Activated CD4-positive, CD25-positive, alpha-beta regulatory T cell treated with anti-CD3 and anti-CD28 coated beads, Interleukin-2, amount 50 U/mL, for 24 hours (primary cell): ENCODE data around the gene POLDIP2.
"Not testable (repeated sequence)": the region's sequence is repeated elsewhere in the genome, so short reads cannot be mapped to it uniquely, and the experiment has no call there.

ENCODE experiments used
- ATAC-seq, 2 donors: fragments of 150-1000 bp; cut with Tn5 transposase; one replicate each; pipeline ENCODE4 v1.10.0; 2021; ENCODE audit warnings: mild to moderate bottlenecking in 1 of 2, moderate library complexity in 1 of 2

POLDIP2 gene

DNA sequence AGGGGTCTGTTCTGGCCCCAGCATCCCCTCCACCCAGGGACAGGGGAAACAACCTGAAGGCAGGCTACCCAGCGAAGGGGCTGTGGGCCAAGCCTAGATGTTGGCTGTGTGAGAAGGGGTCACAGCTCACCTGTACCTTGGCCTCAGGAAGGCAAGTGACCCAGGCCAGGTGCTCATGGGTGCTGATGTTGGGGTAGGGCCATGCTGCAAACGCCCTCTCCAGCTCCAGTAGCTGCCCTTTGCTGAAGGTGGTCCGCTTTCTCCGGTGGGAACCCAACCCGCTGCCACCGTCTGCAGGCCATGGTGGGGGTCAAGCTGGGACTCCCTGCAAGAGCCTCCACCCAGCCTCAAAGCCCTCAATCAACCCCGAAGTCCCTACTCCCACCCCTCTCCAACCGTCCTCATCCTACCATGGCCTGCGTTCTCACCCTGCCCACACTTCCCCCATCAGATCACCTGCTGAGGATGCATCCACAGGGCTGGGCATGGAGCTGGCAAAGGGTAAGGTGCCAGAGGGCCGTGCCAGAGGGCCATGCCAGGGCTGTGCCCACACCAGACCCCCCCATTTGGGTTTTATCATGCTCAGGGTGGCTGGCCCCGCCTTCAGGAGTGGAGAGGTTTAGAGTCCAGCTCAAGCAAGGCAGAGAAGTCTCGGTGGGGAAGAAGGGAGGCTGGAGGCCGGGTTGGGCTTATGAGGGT is 7.5 kb upstream of the POLDIP2 start, which contains the start of gene SEBOX:
Gene SEBOX (minus strand): TSS at position 535 of the 699 bp plus-strand sequence. CDS start 48 bp downstream, at position 487.
- no peak for ATAC-seq

DNA sequence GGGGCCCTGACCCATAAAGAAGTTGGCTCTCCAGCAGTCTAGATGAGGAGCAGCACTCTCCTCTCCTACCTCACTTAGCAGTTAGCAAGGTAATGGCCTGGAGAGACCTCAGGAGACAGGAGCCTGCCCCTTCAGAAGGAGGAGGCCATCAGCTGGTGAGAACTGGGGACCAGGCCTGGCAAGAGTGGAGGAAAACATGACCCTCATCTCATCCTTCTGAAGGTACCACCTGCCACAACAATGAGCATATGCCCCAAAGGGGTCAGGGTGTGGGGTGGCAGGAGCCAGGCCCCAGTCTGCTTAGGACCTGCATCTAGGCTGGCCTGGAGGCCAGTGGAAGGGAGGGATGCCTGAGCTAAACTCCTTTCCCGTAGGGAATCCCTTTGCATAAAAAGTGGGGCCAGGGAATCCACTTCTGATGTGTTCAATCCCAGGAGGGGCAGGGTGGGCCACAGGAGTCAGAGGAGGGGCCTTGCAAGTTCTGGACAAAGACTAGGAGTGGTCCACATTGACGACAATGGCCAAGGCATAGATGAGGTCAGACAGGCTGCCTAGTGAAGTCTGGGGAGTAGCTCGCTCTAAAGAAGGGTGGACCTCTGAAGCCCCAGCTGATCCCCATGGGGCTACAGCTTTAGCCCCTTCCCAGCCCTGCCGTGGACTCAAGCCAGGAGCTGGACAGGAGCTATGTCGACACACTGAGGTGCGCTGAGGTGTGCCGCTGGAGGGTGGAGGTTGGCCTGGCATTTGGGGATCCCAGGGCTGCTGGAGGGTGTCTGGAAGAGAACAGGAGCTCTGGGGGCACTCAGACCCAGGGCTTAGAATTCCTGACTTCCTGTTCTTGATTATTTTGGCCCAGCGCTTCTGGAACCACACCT is 6.7 kb upstream of the POLDIP2 start:
- no peak for ATAC-seq

DNA sequence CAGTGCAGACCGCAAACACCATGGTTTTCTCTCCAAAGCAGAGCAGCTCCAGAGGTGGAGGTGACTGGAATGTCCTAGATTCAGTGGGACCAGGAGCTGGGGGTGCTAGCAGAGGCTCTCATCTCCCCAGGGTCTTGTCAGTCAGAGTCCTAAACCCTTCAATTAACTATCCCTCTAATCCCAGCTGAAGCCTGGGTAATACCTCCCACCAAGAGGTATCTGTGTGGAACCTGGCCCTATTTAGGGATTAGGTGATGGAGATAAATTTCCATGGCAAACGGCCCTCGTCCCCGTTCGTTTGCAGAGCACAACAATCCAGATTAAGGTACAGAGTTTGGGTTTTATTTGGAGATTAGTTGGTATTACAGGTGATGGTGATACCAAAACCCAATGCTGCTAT is 5.9 kb upstream of the POLDIP2 start:
- ATAC-seq: no peak

DNA sequence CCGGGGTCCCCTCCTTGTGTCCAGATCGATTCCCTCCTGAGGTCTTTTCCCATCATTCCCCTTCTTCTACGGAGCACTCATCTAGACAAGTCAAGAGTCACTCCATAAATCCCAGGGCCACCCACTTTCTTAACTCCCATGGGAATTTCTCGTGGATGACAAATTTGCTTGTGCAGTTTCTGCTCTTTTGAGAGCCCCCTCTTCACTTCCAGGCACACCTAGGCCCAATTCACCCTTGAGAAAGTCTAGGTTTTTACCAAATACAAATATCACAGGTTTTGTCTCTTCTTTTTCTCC is 522 bp upstream of the POLDIP2 start:
- ATAC-seq: no peak

DNA sequence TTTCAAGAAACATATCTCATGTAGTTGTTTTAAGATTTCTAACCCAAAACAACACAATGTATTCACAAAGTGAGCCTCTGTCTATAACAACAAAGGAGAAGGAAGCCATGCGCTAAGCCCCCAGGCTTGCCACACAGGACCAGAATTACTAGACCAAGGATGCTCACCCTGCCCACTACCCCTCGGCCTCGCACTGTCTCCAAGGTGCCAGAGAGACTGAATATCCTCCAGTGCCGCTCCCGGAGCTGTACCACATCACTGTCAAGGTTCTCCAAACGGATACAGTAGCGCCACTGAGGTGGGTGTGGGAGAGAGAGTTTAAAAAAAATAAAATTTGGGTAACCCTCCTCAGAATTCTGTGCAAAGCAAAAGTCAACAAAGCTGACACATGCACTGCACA is 7.1 kb downstream of the POLDIP2 start:
- ATAC-seq: no peak

DNA sequence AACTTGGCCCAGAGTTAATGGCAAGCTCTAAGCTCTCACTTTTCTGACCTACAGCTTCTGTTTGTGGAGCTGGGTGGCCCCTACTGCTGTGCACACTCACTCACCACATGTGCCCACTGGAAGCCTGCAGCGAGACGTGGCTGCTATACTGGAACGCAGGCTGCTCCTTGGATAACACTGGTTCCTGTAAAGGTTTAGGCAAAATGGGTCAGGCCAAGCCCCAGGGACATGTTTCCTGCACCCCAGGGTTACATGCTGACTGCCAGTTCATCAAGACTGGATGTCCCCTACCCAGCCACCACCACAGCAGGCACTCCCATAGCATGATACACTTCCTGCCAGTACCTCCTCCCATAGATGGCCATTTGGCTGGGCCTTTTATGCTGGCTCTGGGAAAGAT is 8.3 kb downstream of the POLDIP2 start:
- ATAC-seq: no peak

DNA sequence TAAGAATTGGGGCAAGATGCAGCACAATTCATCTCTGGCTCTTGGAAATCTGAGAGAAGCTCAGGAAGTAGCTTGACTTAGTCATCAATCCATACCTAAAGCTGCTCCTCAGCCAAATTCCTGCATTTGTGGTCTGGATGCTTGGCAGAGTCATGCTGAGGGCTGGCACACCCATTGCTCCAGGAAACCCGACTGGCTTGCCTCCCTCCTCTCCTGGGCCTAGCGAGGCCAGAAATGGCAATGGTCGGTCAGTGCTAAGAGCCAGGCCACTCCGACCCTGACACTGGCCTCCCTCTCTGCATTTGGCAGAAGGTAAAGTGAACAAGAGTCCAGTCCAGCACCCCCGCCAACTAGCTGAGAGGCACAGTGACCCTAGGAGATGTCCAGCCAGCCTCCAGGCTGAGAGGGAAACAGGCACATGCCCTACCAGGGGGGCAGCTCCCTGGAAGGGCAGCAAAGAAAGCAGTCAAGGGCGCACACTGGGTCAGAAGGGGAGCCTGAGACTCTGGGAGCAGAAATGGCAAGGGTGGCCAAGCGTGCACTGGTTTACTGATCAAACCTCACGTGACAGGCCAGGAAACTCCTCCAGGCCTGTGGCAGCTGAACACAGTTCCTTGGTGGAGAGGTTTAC is 10.0 kb downstream of the POLDIP2 start:
- no peak for ATAC-seq

DNA sequence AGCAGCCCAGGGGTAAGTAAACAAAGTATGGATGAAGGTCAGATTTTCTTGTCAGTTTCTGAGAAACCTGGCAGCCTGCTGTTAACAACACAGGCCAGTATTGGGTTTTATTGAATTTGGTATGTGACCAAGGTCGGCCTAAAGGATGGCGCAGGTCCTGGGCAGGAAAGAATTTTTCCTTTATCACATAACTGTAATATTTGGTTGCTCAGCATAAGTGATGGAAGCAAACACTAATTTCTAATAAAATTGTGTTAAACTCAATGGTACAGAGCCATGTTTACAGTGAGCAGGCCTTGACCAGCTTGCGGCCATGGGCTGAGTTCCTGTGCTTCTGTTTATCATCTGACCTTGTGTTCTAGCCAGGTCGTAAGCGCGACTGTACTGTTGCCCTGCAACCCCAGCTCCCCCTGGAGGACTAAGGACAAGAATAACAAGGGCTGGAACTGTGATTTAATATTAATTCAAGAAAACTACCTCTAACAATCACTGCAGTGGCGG is 10.5 kb downstream of the POLDIP2 start:
- ATAC-seq: no peak

DNA sequence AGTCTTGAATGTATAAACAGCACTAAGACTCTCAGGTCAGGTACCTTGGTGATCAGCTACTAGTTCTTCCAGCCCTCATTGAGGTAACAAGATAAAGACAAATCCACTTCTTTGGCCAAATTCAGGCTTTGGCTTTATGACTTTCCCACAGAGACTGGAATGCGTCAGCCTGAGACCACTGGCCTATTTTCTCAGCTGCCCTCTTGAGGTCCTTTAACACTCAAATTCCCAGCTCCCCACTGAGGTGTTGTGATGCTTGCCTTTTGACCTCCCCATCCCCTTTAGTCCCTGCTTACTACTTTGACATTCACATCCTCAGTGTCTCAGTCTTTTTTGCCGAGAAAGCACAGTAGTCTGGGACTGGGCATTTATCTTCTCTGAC is 11.1 kb downstream of the POLDIP2 start:
- ATAC-seq: no peak

DNA sequence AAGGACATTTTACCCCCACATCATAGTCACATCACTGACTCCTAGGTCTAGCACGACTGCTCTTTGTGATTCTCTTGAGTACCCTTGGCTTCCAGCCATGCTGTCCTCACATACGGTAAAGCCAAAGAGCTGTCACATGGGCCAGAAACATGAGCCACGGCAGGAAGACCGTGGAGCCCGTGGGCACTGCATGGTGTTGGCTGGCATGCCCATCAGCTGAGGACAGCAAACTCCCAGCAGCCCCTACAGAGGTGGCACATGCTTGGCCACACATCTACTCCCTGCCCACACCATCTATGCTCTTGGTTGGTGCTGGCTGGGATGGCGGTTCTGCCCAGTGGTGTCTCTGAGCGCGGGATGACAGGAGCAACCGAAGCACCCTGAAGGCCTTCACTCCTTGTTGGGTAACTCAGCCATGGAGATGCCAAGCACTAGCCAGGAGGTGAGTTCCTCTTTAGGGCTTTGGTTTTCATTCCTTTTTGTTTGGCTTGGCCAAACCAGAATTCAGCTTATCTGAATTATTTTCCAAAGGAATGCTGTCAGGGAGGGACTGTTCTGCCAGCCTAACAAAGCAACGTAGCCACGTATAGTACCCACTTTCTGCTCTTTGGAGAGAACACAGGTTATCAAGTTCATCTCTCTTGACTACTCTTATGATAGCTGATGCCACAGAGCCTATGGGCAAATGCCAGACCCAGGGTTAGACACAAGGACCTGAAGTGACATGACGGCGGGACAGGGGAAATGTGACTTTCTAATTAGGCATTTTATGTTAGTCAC is 11.7 kb downstream of the POLDIP2 start:
- no peak for ATAC-seq

DNA sequence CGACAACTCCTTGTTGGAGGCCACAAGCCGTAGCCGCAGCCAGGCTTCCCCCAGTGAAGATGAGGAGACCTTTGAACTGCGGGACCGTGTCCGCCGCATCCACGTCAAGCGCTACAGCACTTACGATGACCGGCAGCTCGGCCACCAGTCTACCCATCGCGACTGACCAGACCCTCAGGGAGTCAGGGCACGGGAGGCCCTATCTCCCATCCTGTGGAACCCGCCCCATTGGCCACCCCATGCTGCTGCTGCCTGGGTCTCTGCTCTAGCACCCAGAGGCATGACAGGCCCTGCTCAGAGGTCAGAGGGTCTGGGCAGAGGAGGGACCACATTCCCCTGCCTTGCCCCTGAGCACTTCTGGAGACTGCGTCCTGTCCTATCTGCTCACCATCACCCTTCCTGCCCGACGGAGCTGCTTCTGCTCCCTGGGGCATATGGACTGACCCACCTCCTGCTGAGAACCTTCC is 12.9 kb downstream of the POLDIP2 start:
- ATAC-seq: no peak

DNA sequence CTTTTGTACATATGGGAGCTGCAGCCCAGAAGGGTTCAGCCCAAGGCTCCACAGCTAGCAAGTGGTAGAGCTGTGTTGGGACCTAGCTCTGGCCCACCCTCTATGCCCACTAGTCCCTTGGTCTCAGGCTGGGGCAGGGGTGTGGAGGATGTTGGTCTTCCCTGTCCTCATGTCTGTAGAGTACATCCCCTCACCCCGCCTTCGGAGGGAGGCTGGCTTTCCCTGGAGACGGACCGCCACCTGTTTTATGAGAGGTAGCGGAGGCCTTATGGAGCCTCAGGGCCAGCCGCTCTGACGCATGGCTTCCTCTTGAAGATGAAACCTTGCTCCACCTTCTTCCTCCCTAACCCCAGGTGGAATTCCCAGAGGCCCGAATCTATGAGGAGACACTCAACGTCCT is 13.3 kb downstream of the POLDIP2 start:
- no peak for ATAC-seq

DNA sequence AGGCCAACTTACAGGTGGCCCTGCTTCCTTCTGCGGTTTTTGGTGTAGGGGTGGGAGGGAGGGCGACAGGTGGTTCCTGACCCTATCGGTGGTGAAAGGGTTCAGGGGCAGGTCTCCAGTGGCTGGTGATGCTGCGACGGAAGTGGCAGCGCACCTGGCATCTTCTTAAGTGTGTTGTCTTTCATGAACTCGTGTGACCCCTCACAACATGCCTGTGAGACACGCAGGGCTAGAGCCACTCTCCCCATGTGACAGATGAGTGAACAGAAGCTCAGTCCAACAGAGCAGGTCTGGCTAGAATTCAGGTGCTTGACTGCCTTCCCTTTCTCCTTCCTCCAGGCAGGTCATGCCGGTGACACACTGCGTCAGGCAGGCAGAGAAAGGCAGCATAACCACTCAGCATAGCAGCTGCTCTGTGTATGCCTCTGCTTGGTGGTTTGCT is 13.8 kb downstream of the POLDIP2 start:
- no peak for ATAC-seq

DNA sequence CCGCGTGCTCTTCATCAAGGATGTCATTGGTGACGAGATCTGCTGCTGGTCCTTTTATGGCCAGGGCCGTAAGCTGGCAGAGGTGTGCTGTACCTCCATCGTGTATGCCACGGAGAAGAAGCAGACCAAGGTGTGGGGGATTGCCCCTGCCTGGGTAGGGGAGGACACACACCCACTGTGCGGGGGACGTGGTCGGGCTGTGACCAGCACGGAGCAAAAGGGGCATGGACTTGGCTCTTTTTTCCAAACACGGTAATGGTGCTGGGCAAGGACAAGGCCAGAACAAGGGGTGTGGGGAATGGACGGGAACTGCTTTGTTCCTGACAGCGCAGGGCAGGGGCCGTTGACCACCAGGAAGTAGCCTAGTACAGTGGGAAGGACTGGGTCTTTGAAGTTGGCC is 15.0 kb downstream of the POLDIP2 start:
- no peak for ATAC-seq

DNA sequence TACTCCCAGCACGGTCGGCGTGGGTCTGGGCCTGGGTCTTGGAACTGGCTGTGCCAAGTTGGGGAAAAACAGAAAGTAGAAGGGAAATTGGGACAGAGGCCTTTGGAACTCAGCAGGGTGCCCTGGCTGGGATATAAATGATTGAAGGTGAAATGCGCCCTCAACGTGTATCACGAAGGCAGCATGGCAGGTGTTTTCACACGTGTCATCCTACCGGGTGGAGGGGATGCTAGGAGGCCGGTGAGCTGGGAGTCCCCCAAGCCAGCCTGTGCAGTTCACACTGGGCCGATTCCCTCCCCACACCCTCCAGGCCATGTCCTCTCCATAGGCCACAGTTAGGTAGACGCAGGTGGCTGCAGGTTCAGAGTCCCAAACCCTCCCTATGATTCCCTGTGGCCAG is 15.8 kb downstream of the POLDIP2 start:
- ATAC-seq: no peak

DNA sequence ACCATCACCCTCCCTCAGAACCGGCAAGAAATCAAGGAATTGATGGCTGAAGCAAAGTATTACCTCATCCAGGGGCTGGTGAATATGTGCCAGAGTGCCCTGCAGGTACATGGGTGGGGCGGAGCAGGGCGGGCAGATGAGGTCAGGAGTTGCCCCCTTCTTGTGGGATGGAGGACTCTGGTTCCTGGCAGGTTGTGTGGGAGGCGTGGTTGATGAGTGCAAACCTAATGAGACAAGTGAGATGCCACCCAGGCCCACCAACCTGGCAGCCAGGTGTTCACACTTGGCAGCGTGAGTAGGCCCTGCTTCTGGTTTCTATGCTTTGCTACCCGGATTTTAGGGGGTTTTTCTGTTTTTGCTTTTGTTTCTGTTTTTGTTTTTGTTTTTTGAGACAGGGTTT is 17.0 kb downstream of the POLDIP2 start:
- ATAC-seq: no peak

DNA sequence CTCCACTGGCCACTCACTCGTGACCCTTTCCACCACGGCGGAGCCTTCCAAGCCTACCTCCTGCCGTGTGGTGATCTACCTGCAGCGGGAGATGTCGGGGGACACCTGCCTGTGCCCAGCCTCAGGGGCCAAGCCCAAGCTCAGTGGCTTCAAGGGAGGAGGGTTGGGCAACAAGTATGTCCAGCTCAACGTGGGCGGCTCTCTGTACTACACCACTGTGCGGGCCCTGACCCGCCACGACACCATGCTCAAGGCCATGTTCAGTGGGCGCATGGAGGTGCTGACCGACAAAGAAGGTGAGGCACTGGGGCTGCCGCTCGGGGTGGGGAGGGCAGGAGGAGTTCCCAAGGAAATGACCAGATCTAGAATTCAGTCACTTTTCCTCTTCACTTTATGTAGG is 17.9 kb downstream of the POLDIP2 start:
- no peak for ATAC-seq

DNA sequence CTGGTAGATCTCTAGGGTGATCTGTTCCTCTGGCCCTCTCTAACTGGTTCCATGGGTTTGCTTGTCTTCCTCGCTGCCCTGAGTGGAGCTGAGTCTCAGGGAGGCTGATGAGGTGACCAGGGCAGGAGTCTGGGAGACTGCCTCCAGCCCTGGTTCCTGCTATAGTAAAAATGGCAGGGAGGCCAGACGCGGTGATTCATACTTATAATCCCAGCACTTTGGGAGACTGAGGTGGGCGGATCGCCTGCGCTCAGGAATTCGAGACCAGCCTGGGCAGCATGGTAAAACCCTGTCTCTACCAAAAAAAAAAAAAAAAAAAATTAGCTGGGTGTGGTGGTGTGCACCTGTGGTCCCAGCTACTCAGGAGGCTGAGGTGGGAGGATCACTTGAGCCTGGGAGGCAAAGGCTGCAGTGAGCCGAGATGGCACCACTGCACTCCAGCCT is 18.5 kb downstream of the POLDIP2 start:
- not testable (repeated sequence) for ATAC-seq

DNA sequence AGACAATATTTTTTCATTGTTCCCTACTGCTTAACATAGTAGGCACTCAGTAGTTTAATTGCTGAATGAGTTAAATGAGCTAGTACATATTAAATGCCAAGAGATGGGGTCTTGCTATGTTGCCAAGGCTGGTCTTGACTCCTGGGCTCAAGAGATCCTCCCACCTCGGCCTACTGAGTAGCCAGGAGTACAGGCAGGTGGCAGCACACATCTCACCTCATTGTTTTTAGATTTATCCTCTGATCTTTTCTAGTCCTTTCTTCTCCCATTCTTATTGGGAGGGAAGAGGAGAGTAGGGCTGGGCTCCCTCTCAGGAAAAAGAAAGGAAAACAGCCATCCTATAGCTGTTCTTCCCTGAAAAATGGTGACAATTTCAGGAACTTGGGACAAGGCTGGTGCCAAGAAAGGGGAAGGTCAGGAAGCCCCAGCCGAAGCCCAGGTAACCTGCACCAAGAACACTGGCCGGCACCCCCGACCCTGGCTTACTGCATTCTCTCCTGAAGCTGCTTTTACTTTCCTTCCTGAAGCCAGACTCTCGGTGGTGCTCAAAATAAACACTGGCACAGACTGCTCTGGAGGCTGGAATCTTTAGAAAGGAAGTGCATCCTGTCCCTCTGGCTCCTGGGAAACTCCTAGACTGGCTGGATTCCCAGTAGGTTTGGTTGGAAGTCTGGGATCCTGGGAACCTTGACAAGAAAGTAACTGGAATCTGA is 19.1 kb downstream of the POLDIP2 start:
- ATAC-seq: no peak

DNA sequence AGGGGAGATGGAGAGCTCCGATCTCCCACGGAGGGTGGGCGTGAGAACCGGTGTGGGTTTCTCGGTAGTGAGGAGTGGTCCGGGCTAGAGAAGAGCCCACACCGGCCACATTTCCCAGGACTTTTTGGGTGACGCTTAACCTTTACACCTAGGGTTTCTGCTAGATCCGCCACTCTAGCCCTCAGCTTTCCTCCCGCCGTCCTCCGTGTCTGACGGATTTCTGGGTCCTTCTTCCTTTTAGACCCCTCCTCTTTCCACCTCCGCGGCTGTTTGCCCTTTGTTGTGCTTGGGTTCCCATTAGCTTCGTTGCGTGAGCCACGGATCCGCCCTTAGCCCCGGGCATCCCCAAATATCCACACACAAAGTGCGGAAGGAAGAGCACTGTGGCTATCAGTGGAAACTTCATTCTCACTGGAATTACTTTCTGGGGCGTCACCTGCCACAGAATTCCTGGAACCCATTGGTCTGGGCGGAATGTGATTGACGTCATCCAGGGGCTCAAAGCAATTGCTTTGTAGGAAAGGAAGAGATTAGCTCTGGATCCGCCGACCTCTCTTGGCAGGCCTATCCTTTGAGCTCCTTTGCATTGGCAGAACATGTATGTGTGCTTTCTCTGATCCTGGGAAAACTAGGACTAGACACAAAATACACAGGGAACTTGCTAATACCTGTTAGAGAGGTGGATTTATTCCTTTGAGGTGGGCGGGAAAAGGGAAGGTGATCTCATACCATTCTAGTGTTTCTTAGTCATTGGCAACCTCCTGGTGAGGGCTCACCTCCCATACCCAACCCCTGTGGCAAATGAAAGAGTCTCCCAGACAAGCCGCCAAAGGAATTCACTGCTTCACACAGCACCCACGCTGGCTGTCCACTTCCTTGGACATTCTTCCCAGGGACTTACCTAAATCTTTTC is 21.1 kb downstream of the POLDIP2 start:
- no peak for ATAC-seq
